ENCODE data around the gene BCL11B. TPM values are rescaled to one million over a fixed set of nuclear protein-coding genes. Genes with fewer than 3 reads are reported as not detected.

BCL11B gene
- total RNA-seq, 1 experiment from 2014 or later = 0.84 TPM

GRCh38 chr14:99256483-99256874 lies 15.5 kb downstream of the BCL11B start:
- Mint-ChIP-seq H3K36me3 (ENCODE audit: insufficient read depth, unreplicated experiment) (peaks cover 4% of the 10 kb centered on the region), H3K27me3 (ENCODE audit: insufficient read depth, unreplicated experiment) (no peaks in the 10 kb centered on the region), H3K4me3 (ENCODE audit: unreplicated experiment) (no peak overlapping the region), H3K27ac (ENCODE audit: low read depth, unreplicated experiment) (no peak overlapping the region), H3K9me3 (ENCODE audit: unreplicated experiment) (no peaks in the 10 kb centered on the region), H3K4me1 (ENCODE audit: insufficient read depth, unreplicated experiment) (no peaks in the 10 kb centered on the region)
- POLR2A ChIA-PET = no interaction called here
- no peak for DNase-seq (ENCODE audit: unreplicated experiment)
- CTCF ChIA-PET = interaction anchor here (1.0 kb wide), 1 partner anchor 10 kb away, joined by 3 read pairs; no protein-coding TSS in a partner anchor
- intact Hi-C loops (cut with micrococcal nuclease) = no loop called here
- no peak for TF ChIP-seq CTCF (IDR thresholded peaks at IDR 0.05; ENCODE audit: unreplicated experiment)
- no TSS peak for BruUV-seq (replicated peaks)

- CTCF ChIA-PET = interaction anchor here (0.6 to 1.0 kb wide), 2 partner anchors 11 to 13 kb away, joined by 3 to 4 read pairs; no protein-coding TSS in a partner anchor
- no peaks in the 10 kb centered on the region for H3K27me3 Mint-ChIP-seq (ENCODE audit: insufficient read depth, unreplicated experiment)
Measured at GRCh38 chr14:99255621-99256482, 16.1 kb downstream of the BCL11B start.

GRCh38 chr14:99254328-99255009 lies 17.5 kb downstream of the BCL11B start:
- no peaks in the 10 kb centered on the region for H3K4me1 Mint-ChIP-seq (ENCODE audit: insufficient read depth, unreplicated experiment)
- H3K36me3 Mint-ChIP-seq (ENCODE audit: insufficient read depth, unreplicated experiment) = peaks cover 4% of the 10 kb centered on the region
- no peaks in the 10 kb centered on the region for H3K27me3 Mint-ChIP-seq (ENCODE audit: insufficient read depth, unreplicated experiment)
- DNase-seq (ENCODE audit: unreplicated experiment) = no peak
- H3K9me3 Mint-ChIP-seq (ENCODE audit: unreplicated experiment) = no peaks in the 10 kb centered on the region
- no peak for TF ChIP-seq CTCF (IDR thresholded peaks at IDR 0.05; ENCODE audit: unreplicated experiment)
- H3K4me3 Mint-ChIP-seq (ENCODE audit: unreplicated experiment) = no peak overlapping the region
- intact Hi-C loops (cut with micrococcal nuclease) = no loop called here
- POLR2A ChIA-PET = no interaction called here
- no peak overlapping the region for H3K27ac Mint-ChIP-seq (ENCODE audit: low read depth, unreplicated experiment)
- no TSS peak for BruUV-seq (replicated peaks)
- CTCF ChIA-PET = interaction anchor here (1.7 kb wide), 1 partner anchor 12 kb away, joined by 5 read pairs; no protein-coding TSS in a partner anchor

More at GRCh38 chr14:99255621-99256482, 16.1 kb downstream of the BCL11B start:
- Mint-ChIP-seq H3K9me3 (ENCODE audit: unreplicated experiment) (no peaks in the 10 kb centered on the region), H3K27ac (ENCODE audit: low read depth, unreplicated experiment) (no peak overlapping the region), H3K4me1 (ENCODE audit: insufficient read depth, unreplicated experiment) (no peaks in the 10 kb centered on the region), H3K36me3 (ENCODE audit: insufficient read depth, unreplicated experiment) (peaks cover 4% of the 10 kb centered on the region), H3K4me3 (ENCODE audit: unreplicated experiment) (no peak overlapping the region)
- no TSS peak for BruUV-seq (replicated peaks)
- POLR2A ChIA-PET = no interaction called here
- no peak for DNase-seq (ENCODE audit: unreplicated experiment)
- TF ChIP-seq CTCF (IDR thresholded peaks at IDR 0.05; ENCODE audit: unreplicated experiment) = no peak
- intact Hi-C loops (cut with micrococcal nuclease) = no loop called here

DNA sequence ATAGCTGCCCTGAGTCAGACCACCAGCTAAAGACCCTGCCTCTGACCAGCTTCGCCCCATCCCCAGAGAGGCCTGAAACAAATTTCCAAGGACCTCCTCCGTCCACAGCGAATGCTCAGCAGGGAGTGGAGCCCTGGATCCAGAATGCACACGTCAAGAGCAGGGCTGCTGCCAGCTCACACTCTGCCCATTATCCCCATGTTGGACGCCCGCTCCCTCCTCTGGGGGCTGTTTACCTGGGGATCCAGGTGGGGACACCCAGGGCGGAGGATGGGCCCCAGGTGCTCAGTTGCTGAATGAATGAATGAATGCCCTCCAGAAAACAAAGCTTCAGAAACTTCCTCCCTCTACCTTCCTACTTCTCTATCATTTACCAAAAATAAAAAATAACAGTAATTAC lies 18.1 kb downstream of the BCL11B start:
- ChIA-PET POLR2A (no interaction called here), CTCF (interaction anchor here (0.7 to 1.7 kb wide), 2 partner anchors 13 to 56 kb away, joined by 3 to 5 read pairs; no protein-coding TSS in a partner anchor)
- Mint-ChIP-seq H3K27ac (ENCODE audit: low read depth, unreplicated experiment) (peak overlapping the region; percentile 31), H3K4me1 (ENCODE audit: insufficient read depth, unreplicated experiment) (no peaks in the 10 kb centered on the region), H3K9me3 (ENCODE audit: unreplicated experiment) (no peaks in the 10 kb centered on the region), H3K4me3 (ENCODE audit: unreplicated experiment) (no peak overlapping the region), H3K36me3 (ENCODE audit: insufficient read depth, unreplicated experiment) (peaks cover 4% of the 10 kb centered on the region), H3K27me3 (ENCODE audit: insufficient read depth, unreplicated experiment) (no peaks in the 10 kb centered on the region)
- DNase-seq (ENCODE audit: unreplicated experiment) = no peak
- no TSS peak for BruUV-seq (replicated peaks)
- TF ChIP-seq CTCF (IDR thresholded peaks at IDR 0.05; ENCODE audit: unreplicated experiment) = no peak
- intact Hi-C loops (cut with micrococcal nuclease) = no loop called here

All from MCF 10A (cell line).